Liver (tissue), 9 donors: ENCODE results near the gene CHAT. TPM values are rescaled to one million over a fixed set of nuclear protein-coding genes. Genes with fewer than 3 reads are reported as not detected.

Experiments used
- DNase-seq: peaks from one replicate; pipeline ENCODE4 v3.0.0-alpha.2; 2017; ENCODE audit warnings: low spot score
- H3K27ac ChIP-seq, 2 donors: one replicate each; pipeline ENCODE4 v1.7.0; 2013; ENCODE audit warnings: inconsistent platforms in 2 of 2, low read length in 2 of 2, control low read depth in 1 of 2, low read depth in 1 of 2, mild to moderate bottlenecking in 1 of 2
- H3K27me3 ChIP-seq, 4 donors: one replicate each; pipeline versions ENCODE4 v1.6.1 to v1.7.0; 2013; ENCODE audit warnings: low read length in 3 of 4, inconsistent platforms in 1 of 4, mild to moderate bottlenecking in 1 of 4, moderate library complexity in 1 of 4; ENCODE audit not compliant: control insufficient read depth in 4 of 4, insufficient read depth in 4 of 4
- H3K36me3 ChIP-seq, 4 donors: one replicate each; pipeline versions ENCODE4 v1.6.1 to v1.7.0; 2013; ENCODE audit warnings: low read length in 3 of 4, mild to moderate bottlenecking in 3 of 4, low read depth in 1 of 4, moderate library complexity in 1 of 4; ENCODE audit not compliant: control insufficient read depth in 4 of 4, insufficient read depth in 3 of 4
- H3K4me1 ChIP-seq, 4 donors: one replicate each; pipeline versions ENCODE4 v1.6.1 to v1.7.0; 2013; ENCODE audit warnings: low read length in 3 of 4, mild to moderate bottlenecking in 3 of 4, moderate library complexity in 1 of 4; ENCODE audit not compliant: control insufficient read depth in 4 of 4, insufficient read depth in 4 of 4
- H3K4me3 ChIP-seq, 3 donors: one replicate each; pipeline versions ENCODE4 v1.6.1 to v1.7.0; 2013; ENCODE audit warnings: low read length in 3 of 3, control low read depth in 1 of 3, low read depth in 1 of 3, mild to moderate bottlenecking in 1 of 3
- H3K9ac ChIP-seq, 2 donors: one replicate each; pipeline ENCODE4 v1.7.0; 2013; ENCODE audit warnings: low read length in 2 of 2, mild to moderate bottlenecking in 2 of 2, moderate library complexity in 2 of 2, control low read depth in 1 of 2, low read depth in 1 of 2
- H3K9me3 ChIP-seq, 4 donors: one replicate each; pipeline versions ENCODE4 v1.6.1 to v1.7.0; 2013; ENCODE audit warnings: low read length in 3 of 4; ENCODE audit not compliant: control insufficient read depth in 4 of 4
- EGR1 ChIP-seq, 2 donors: IDR thresholded peaks; 2 replicates each; pipeline ENCODE4 v1.6.1; 2016 to 2018; ENCODE audit warnings: antibody characterized with exemption in 2 of 2, low read depth in 2 of 2
- FOXA1 ChIP-seq: IDR thresholded peaks from 2 replicates; pipeline ENCODE4 v1.6.1; 2016; ENCODE audit warnings: antibody characterized with exemption
- FOXA2 ChIP-seq: IDR thresholded peaks from 2 replicates; pipeline ENCODE4 v1.6.1; 2016; ENCODE audit warnings: antibody characterized with exemption
- GABPA ChIP-seq, 2 donors: IDR thresholded peaks in 1 of 2; conservative IDR thresholded peaks in 1 of 2; 2 replicates each; pipeline ENCODE4 v1.6.1; 2016; ENCODE audit warnings: antibody characterized with exemption in 2 of 2, mild to moderate bottlenecking in 1 of 2, moderate library complexity in 1 of 2
- HNF4A ChIP-seq, 2 donors: conservative IDR thresholded peaks; 2 replicates each; pipeline ENCODE4 v1.6.1; 2016; ENCODE audit warnings: antibody characterized with exemption in 2 of 2, mild to moderate bottlenecking in 2 of 2
- HNF4G ChIP-seq: IDR thresholded peaks from 2 replicates; pipeline ENCODE4 v1.6.1; 2016; ENCODE audit warnings: antibody characterized with exemption
- JUND ChIP-seq, 2 donors: IDR thresholded peaks; 2 replicates each; pipeline ENCODE4 v1.6.1; 2016; ENCODE audit warnings: antibody characterized with exemption in 2 of 2
- RAD21 ChIP-seq, 2 donors: IDR thresholded peaks; 2 replicates each; pipeline ENCODE4 v1.6.1; 2016; ENCODE audit warnings: antibody characterized with exemption in 2 of 2, mild to moderate bottlenecking in 2 of 2
- SP1 ChIP-seq: IDR thresholded peaks from 2 replicates; pipeline ENCODE4 v1.6.1; 2018; ENCODE audit warnings: antibody characterized with exemption, mild to moderate bottlenecking
- YY1 ChIP-seq: IDR thresholded peaks from 2 replicates; pipeline ENCODE4 v1.6.1; 2016; ENCODE audit warnings: antibody characterized with exemption, mild to moderate bottlenecking
- WGBS: extraction: QIAGEN DNeasy Blood & Tissue Kit; methylation state at CpG from one replicate; pipeline ENCODE4 v1.1.7; 2013; 5-methylcytosine and 5-hydroxymethylcytosine counted together
- polyA plus RNA-seq, 2 donors: library from polyadenylated mRNA; stranded (reverse) in 1 of 2; unstranded in 1 of 2; fragments of 200-250 nt in 1 of 2; fragments of >200 nt in 1 of 2; fragmentation: Nextera tagmentation in 1 of 2; extraction: Ambion mirVana in 1 of 2; gene quantifications; one replicate each; pipeline versions ENCODE4 v1.2.1 to v1.2.3, GENCODE V29; 2013 to 2015
- total RNA-seq, 2 donors: library from RNA; depleted of rRNA; stranded (reverse); fragments of >200 nt; gene quantifications; one replicate each; pipeline ENCODE4 v1.2.3, GENCODE V29; 2014
- TF ChIP-seq, protein P1 (sequence below): fragments of 150-350 bp; IDR thresholded peaks from 2 replicates; pipeline ENCODE4 v1.5.1; 2017; ENCODE audit warnings: improper control_type of control experiment, low read depth, low read length; ENCODE audit not compliant: missing input control
- TF ChIP-seq, protein P2 (sequence below): IDR thresholded peaks from 2 replicates; pipeline ENCODE4 v1.6.1; 2016; ENCODE audit warnings: antibody characterized with exemption
- TF ChIP-seq, protein P3 (sequence below): IDR thresholded peaks from 2 replicates; pipeline ENCODE4 v1.6.1; 2016; ENCODE audit warnings: antibody characterized with exemption, mild to moderate bottlenecking
- TF ChIP-seq, protein P4 (sequence below): IDR thresholded peaks from 2 replicates; pipeline ENCODE4 v1.6.1; 2016; ENCODE audit warnings: antibody characterized with exemption
- TF ChIP-seq, protein P5 (sequence below): IDR thresholded peaks from 2 replicates; pipeline ENCODE4 v1.6.1; 2016; ENCODE audit warnings: antibody characterized with exemption
- donor health status: healthy.
- donor health status: healthy.
- donor health status: healthy.
- donor health status: healthy.
- donor health status: healthy.

The CHAT gene
- total and polyA plus RNA-seq, 4 donors: not detected

DNA sequence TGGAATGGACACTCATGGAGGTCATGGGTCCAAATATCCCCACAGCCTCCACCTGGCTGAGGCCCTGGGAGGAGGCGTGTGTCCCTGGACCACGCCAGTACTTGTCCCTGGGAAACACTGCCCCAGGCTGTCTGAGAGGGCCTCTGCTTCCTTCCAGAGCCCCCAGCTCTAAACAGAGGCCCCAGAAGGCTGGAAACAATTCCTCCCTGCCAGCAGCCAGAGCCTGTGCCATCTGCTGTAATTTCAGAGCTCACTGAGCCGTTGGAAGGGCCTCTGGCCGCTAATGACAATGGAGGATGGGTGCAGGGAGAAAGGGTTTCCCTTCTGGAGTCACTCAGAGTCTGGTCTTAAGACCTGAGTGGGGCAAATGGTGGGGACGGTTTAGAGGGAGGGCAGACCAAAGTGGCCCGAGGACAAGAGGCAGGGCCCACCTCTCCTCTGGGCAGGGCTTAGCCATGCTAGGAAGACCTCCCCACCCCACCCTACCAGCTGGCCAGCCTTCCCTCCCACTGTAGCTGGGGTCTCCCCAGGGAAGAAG lies 7.1 kb downstream of the CHAT start:
- peaks cover 2 to 3% (median 2%) of the 10 kb centered on the region in 4 donors for H3K27me3 ChIP-seq
- TF ChIP-seq, protein P1, sequence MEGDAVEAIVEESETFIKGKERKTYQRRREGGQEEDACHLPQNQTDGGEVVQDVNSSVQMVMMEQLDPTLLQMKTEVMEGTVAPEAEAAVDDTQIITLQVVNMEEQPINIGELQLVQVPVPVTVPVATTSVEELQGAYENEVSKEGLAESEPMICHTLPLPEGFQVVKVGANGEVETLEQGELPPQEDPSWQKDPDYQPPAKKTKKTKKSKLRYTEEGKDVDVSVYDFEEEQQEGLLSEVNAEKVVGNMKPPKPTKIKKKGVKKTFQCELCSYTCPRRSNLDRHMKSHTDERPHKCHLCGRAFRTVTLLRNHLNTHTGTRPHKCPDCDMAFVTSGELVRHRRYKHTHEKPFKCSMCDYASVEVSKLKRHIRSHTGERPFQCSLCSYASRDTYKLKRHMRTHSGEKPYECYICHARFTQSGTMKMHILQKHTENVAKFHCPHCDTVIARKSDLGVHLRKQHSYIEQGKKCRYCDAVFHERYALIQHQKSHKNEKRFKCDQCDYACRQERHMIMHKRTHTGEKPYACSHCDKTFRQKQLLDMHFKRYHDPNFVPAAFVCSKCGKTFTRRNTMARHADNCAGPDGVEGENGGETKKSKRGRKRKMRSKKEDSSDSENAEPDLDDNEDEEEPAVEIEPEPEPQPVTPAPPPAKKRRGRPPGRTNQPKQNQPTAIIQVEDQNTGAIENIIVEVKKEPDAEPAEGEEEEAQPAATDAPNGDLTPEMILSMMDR: no peak
- TF ChIP-seq FOXA1: no peak
- no peak for TF ChIP-seq GABPA (IDR thresholded peaks at IDR 0.05 in 1 of 2, conservative IDR thresholded peaks at IDR 0.05 in 1 of 2)
- TF ChIP-seq FOXA2: no peak
- TF ChIP-seq RAD21 (IDR thresholded peaks at IDR 0.05): no peak
- TF ChIP-seq HNF4A (conservative IDR thresholded peaks at IDR 0.05): no peak
- TF ChIP-seq JUND (IDR thresholded peaks at IDR 0.05): no peak
- TF ChIP-seq, protein P2, sequence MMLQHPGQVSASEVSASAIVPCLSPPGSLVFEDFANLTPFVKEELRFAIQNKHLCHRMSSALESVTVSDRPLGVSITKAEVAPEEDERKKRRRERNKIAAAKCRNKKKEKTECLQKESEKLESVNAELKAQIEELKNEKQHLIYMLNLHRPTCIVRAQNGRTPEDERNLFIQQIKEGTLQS: no peak
- TF ChIP-seq, protein P3, sequence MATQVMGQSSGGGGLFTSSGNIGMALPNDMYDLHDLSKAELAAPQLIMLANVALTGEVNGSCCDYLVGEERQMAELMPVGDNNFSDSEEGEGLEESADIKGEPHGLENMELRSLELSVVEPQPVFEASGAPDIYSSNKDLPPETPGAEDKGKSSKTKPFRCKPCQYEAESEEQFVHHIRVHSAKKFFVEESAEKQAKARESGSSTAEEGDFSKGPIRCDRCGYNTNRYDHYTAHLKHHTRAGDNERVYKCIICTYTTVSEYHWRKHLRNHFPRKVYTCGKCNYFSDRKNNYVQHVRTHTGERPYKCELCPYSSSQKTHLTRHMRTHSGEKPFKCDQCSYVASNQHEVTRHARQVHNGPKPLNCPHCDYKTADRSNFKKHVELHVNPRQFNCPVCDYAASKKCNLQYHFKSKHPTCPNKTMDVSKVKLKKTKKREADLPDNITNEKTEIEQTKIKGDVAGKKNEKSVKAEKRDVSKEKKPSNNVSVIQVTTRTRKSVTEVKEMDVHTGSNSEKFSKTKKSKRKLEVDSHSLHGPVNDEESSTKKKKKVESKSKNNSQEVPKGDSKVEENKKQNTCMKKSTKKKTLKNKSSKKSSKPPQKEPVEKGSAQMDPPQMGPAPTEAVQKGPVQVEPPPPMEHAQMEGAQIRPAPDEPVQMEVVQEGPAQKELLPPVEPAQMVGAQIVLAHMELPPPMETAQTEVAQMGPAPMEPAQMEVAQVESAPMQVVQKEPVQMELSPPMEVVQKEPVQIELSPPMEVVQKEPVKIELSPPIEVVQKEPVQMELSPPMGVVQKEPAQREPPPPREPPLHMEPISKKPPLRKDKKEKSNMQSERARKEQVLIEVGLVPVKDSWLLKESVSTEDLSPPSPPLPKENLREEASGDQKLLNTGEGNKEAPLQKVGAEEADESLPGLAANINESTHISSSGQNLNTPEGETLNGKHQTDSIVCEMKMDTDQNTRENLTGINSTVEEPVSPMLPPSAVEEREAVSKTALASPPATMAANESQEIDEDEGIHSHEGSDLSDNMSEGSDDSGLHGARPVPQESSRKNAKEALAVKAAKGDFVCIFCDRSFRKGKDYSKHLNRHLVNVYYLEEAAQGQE: no peak
- TF ChIP-seq YY1: no peak
- TF ChIP-seq, protein P4, sequence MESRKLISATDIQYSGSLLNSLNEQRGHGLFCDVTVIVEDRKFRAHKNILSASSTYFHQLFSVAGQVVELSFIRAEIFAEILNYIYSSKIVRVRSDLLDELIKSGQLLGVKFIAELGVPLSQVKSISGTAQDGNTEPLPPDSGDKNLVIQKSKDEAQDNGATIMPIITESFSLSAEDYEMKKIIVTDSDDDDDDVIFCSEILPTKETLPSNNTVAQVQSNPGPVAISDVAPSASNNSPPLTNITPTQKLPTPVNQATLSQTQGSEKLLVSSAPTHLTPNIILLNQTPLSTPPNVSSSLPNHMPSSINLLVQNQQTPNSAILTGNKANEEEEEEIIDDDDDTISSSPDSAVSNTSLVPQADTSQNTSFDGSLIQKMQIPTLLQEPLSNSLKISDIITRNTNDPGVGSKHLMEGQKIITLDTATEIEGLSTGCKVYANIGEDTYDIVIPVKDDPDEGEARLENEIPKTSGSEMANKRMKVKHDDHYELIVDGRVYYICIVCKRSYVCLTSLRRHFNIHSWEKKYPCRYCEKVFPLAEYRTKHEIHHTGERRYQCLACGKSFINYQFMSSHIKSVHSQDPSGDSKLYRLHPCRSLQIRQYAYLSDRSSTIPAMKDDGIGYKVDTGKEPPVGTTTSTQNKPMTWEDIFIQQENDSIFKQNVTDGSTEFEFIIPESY: no peak
- WGBS: 69% methylated on average over 6 of the region's 6 CpGs

DNA sequence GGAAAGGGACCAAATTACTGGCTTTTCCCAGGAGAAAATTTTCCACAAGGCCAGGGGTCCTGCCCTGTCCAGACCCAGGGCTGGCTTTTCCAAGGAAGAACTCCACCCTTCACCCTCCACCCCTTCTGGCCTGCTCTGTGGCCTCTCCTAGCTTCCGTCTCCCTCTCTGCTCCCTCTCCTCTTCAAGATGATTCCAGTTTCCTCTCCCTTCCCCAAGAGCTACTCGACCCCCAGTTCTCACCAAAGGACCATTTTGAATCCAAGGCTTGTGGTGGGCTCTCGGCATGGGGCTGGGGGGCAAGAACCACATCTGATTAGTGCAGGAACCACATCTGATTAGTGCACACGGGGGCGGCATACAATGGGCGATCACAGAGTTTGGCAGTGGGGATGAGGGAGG lies 7.7 kb downstream of the CHAT start:
- Histone ChIP-seq H3K4me3 (no peak overlapping the region), H3K4me1 (no peaks in the 10 kb centered on the region), H3K36me3 (no peaks in the 10 kb centered on the region), H3K9ac (no peak overlapping the region), H3K27ac (no peak overlapping the region), H3K27me3 (peaks cover 0 to 3% (median 2%) of the 10 kb centered on the region in 4 donors), H3K9me3 (no peaks in the 10 kb centered on the region)
- 63% methylated on average over 6 of the region's 6 CpGs for WGBS
- DNase-seq: no peak
- no peak for TF ChIP-seq EGR1 (IDR thresholded peaks at IDR 0.05; ENCODE audit: low read depth in 2 of 2)
- TF ChIP-seq, protein P5, sequence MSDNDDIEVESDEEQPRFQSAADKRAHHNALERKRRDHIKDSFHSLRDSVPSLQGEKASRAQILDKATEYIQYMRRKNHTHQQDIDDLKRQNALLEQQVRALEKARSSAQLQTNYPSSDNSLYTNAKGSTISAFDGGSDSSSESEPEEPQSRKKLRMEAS: no peak
- no peak for TF ChIP-seq HNF4A (conservative IDR thresholded peaks at IDR 0.05)
- TF ChIP-seq SP1: no peak
- no peak for TF ChIP-seq GABPA (IDR thresholded peaks at IDR 0.05 in 1 of 2, conservative IDR thresholded peaks at IDR 0.05 in 1 of 2)
- TF ChIP-seq HNF4G: no peak

More for the DNA sequence above, 7.1 kb downstream of the CHAT start:
- Histone ChIP-seq H3K9me3 (no peaks in the 10 kb centered on the region), H3K4me3 (no peak overlapping the region), H3K36me3 (no peaks in the 10 kb centered on the region), H3K27ac (no peak overlapping the region), H3K9ac (no peak overlapping the region), H3K4me1 (no peaks in the 10 kb centered on the region)
- DNase-seq: no peak
